GM18873 (cell line): Measurements from ENCODE around the gene BICDL1.
"Not testable (repeated sequence)": the region's sequence is repeated elsewhere in the genome, so short reads cannot be mapped to it uniquely, and the experiment has no call there.

Experiments
- ATAC-seq: cut with Tn5 transposase; IDR thresholded peaks from one replicate; pipeline ENCODE4 v1.9.1; 2021; ENCODE audit warnings: mild to moderate bottlenecking, moderate library complexity, moderate number of reproducible peaks; ENCODE audit not compliant: unreplicated experiment, low FRiP score

BICDL1 gene

DNA sequence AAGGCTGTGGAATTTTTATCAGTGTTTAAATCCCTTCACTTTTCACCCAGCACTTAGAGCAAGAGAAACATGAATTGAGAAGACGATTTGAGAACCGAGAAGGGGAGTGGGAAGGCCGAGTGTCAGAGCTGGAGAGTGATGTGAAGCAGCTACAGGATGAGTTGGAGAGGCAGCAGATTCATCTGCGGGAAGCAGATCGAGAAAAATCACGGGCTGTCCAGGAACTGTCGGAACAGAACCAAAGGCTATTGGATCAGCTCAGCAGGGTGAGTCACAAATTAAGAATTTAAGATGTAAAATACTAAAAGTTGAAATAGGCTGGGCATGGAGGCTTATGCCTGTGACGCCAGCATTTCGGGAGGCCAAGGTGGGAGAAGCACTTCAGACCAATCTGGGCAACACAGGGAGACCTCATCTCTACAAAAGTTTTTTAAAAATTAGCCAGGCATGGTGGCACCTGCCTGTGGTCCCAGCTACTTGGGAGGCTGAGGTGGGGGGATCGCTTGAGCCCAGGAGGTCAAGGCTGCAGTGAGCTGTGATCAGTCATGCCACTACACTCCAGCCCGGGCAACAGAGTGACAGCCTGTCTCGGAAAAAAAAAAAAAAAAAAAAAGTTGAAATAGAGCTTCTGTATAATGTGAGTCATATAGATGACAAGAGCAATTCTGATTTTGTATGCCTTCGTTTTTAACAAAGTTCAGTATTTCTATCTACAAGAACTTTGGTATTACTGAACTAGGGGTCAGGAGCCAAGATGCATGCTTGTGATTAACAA lies 9.6 kb downstream of the BICDL1 start:
- no peak for ATAC-seq

DNA sequence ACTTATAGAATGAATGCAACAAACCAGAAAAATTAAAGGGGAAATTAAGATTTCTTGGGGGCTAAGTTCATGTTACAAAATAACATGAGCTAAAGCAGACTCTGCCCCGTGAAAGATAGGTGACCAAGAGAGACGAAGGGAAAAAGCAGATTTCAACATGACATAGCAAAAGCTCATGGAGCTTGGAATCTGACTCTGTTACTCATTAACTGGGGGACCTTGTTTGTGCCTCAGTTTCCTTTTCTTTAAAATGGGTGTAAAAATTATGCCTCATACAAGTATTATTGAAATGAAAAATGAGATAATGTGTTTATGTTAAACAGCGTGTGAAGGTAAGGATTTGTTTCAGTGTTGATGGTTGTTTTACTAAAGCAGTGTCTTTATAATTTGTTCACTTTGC lies 11.5 kb downstream of the BICDL1 start:
- no peak for ATAC-seq

DNA sequence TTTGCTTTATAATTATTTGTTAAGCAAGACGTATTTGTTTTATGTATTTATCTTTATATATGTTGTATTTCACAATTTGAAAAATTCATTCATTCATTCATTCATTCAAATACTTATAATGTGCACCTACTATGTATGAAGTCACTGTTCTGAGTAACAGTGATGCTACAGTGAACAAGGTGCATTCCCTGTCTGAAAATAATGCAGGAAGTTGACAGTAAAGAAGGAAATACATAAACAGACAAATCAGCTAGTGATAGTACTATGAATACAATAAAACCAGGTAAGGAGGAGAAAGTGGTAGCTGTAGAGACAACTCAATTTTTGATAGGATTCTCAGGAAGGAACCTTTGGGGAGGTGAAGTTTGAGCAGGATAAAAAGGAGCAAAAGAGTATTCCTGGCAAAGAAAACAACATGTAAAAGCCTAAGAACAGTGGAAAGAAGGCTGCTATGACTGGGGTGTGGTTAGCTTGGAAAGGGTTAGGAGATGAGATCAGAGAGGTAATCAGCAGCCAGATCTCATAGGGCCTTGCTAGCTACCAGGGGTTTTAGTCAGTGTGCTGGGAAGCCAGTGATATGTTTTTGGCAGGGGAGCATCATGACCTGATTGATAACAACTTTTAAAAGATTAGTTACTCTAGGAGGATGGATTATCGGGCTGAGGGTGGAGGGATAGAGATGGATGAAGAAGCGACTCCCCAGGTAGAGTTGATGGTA lies 17.4 kb downstream of the BICDL1 start:
- ATAC-seq: no peak

DNA sequence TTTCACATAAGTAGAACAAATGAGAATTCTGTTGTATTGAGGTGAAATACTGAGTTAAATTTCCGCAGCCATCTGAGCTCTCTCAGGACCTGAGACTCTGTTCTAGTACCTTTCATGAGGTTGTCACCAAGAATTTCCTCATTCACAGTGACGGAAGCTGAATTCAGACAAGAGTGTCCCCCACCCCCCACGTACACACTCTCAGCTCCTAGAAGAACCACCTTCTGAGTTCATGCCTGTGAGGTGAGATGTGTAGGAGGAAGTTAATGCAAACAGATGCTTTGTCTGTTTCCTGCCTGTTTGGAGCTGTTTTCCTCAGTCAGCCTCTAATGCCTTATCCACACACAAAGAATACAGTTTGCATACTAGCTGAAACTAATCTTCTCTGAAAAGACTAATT lies 18.2 kb downstream of the BICDL1 start:
- no peak for ATAC-seq

DNA sequence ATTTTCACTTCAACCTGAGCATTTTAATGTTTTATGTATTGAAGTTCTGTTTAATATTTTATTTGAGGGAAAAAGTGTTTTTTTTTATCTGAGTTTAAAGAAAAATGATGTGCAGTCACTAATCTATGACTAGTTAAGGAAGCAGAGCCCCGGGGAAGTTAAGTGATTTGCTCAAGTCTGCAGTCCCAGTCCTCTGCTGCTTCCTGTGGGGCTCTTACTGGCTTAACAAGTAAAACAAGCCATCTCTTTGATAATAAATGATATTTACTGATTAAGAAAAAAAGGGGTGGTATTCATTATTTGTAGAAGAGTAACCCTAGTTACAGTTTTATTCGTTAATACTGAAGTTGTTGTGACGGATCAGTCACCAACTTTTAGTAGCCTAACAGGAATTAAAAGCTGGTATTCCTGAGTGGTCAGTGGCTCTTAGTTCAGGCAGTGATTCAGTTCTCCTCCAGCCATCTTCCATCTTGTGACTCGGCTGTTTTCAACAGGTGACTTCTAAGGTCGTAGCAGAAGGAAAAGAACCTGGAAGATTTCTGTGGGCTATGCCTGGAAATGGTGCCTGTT lies 21.7 kb downstream of the BICDL1 start:
- no peak for ATAC-seq

DNA sequence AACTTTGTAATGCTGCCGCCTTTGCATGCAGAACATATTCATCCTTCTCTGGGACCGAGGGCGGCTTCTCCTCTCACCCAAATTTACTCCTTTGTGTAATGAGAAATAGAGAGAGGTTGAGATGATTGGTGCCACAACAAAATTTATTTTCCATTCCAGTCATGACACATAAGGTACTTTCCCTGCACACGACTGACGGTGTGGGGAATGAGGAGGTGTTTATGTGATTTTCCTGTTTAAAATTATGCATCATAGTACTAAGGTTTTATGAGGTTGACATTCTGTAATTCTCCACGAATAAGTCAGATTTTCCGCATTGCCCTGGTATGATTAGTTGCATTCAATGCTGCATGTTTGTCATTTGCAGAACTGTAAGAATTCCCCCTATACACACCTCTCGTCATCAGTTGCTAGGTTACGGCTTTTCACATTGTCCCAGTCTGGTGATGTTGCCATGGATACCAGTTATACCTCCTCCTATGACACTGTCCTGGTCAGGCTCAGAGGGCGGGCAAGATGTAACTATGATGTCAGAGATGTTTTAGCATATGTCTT lies 23.1 kb downstream of the BICDL1 start:
- ATAC-seq: peak; percentile 72

DNA sequence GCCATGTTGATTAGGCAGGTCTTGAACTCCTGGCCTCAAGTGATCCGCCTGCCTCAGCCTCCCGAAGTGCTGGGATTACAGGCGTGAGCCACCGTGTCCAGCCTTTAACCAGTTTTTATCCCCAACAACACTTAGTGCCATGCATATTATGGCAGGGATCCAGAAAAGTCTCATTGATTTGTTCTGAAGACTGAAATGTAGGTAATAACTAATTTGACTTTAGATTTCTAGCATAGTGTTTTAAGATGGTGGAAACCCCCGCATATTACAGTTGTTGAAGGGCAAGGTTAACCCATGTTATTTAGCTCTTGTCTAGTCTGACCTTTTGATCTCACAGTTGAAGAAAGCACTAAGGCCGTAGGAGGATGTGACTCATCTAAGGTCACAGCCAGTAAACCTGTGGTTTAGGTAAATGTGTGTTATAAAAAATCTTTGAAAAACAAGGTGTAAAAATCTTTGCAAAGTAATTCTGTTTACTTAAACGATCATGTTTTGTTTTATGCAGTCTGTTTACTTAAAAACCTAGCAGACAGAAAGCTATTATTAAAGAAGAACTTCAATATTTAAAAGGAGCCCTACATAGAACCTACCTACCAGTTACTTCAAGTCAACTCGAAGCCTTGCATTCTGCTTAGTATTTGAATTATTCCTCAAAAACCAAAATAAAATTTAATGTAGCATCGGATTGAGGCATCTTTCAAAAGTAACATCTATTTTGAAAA lies 24.8 kb downstream of the BICDL1 start:
- ATAC-seq: peak; percentile 58

DNA sequence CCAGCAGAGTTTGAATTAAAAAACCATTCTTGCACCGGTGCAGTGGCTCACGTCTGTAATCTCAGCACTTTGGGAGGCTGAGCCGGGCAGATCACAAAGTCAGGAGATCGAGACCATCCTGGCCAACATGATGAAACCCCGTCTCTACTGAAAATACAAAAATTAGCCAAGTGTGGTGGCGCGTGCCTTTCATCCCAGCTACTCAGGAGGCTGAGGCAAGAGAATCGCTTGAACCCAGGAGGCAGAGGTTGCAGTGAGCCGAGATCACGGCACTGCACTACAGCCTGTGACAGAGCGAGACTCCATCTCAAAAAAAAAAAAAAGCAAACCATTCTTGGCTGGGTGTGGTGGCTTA lies 25.3 kb downstream of the BICDL1 start:
- ATAC-seq: not testable (repeated sequence)

DNA sequence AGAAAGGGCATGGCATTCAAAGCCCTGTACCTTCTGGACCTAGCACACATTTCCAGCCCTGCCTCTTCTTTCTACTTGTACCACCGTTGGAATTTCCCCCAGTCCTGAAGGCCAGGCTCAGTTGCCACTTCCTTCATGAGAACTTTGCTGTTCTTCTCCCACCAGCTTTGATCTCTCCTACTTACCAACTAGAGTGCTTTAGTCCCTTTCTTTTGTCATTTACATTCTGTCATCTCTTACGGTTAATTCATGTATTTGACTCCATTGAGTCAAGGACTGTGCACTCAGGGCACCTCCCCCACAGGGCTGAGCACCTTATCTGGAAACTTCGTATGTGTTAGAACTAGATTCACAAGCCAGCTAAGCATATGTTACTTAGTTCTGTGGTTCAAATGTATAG lies 26.3 kb downstream of the BICDL1 start:
- no peak for ATAC-seq

DNA sequence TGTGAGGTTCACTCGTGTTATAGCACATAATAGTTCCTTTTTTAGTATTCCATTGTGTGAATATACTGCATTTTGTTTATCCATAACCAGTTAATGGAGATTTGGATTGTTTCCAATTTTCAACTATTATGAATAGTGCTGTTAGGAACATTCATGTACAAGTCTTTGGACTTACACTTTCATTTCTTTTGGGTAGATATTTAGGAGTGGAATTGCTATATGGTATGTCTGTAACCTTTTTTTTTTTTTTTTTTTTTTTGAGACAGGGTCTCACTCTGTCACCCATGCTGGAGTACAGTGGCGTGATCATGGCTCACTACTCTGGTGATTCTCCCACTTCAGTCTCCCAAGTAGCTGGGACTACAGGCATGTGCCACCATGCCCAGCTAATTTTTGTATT lies 27.2 kb downstream of the BICDL1 start:
- ATAC-seq: not testable (repeated sequence)

DNA sequence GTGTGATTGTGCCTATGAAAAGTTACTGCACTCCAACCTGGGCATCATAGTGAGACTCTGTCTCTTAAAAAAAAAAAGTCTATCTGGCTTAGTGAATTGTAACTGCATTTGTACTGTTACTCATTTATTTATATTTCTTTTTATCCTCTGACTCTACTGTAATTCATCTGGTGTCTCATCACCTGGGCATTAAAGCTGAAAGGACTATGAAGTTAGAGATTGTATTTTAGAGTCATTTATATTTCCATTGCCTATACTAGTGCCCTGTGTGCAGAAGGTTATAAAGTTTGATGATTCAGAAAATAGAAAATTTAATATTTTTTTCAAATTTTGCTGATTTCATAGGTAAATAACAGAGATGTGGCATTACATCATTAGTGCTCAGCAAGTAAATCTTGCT lies 30.2 kb downstream of the BICDL1 start:
- ATAC-seq: no peak

DNA sequence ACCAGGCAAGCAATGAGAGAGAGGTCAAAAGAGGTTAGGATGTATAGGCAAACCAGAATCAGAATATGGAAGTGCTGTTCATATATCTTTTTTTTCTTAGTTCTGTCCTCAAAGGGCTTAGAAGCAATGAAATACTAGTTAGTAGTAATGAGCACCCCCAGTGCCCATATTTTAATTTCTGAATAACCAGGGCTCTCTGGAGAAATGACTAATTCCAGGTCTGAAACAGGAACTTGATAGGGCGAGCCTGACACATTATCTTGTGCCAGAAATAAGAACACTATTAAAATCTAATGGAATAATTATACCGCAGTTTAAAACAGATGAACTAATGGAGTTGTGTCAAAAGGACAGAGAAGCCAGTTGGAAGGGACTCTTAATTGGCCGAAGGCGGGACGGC lies 30.9 kb downstream of the BICDL1 start:
- no peak for ATAC-seq

DNA sequence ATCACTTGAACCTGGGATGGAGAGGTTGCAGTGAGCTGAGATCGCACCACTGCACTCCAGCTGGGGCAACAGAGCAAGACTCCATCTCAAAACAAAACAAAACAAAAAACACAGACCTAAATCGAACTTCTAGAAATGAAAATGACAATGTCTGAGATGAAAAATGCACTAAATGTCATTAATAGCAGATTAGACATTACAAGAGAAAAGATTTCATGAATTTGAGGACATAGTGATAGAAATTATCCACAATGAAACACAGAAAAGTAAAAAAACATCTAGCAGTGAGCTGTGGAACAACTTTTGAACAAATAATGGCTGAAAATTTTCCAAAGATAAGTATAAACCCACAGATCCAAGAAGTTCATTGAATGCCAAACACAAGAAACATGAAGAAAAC lies 35.2 kb downstream of the BICDL1 start:
- no peak for ATAC-seq

DNA sequence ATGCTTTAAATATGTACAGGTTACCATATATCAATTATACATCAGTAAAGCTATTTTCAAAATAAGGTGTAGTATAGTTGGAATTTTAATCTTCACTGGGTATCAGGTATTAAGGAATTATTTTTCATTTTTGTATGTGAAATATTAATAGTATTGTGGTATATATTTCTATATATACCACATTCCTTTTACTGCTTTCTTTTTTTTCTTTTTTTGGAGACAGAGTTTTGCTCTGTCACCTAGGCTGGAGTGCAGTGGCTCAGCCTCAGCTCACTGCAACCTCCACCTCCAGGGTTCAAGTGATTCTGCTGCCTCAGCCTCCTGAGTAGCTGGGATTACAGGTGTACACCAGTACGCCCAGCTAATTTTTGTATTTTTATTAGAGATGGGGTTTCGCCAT lies 36.6 kb downstream of the BICDL1 start:
- no peak for ATAC-seq

DNA sequence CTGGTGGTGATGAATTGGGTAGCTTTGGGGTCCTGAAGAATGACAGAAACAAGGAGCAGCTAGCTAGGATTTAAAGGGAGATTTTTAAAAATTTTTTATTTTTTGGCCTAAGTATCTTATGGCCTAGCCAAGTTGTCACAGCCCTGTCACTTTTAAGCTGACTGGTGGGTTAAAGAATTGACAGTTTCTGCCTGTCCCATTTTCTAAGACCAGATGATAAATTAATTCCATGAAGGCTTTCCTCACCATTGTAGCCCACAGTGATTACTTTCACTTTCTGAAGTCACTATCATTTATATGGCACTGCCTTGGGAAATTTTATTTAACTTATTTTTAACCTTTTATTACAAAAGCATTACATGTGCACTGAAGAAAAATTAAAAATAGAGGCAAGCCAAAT lies 43.2 kb downstream of the BICDL1 start:
- ATAC-seq: no peak

DNA sequence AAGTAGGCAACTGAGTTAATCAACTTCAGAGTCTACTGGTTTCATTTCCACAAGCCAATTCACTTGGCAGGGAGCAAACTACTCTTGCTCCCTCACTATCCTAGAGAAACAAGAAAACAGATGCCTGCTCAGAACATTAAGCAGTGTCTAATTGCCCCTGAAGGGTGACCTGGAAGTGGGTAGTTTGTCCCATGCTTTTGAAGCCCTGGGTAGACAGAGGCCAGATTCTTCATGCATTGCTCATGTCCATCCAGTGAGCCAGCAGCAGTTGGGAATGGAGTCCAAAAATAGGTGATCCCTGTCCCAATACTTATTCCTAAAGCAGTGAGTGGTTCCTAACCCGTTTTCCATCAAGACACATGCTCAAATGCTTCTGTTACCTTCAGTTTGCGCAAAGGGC lies 48.8 kb downstream of the BICDL1 start:
- no peak for ATAC-seq

DNA sequence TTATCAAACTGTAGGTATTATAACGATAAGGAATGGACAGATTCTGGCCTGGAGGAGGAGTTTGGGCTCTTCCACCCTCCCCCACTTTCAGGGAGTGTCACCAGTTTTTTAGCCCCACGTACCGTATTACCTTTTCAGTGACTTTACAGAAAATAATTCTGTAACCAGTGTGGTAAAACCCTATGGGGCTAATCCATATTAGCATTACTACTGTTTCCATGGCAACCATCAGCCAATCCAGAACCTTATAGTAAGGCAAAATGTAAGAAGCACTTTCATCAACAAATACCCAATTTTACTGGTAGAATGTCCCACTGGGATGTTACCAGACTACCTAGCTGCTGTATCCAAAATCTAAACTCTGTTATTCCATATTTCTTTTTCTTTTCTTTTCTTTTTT lies 50.7 kb downstream of the BICDL1 start:
- no peak for ATAC-seq

DNA sequence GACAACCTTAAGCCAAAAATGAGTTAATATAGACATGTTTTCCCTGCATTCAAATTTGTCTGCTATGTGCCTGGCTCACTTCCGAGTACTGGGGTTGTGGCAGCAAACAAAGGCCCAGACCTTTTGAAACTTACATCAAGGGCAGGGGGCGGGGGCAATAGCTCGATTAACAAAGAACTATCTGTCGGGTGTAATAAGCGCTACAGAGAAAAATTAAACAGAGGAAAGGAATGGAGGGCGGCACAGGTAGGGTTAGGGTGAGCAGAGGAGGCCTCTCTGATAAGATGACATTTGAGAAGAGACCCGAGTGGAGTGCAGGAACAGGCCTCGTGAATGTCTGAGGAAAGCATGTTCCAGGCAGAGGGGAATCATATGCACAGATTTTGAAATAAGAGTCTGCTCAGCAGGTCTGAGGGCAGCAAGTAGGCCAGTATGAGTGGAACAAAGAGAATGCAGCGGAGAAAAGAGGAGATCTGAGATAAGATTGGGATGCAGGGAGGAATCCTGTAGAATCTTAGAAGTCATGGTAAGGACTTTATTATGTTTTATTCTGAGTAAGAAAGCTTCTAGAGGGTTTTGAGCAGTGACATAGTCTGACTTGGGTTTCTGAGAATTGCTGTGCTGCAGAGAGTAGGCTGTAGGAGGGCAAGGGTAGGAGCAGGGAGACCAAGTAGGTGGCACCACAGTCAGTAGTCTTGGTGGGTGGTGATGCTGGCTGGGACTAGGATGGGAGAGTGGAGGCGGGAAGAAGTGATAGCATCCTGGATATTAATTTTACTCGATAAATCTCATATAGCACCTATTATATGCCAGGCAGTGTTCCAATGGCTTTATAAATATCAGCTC lies 52.6 kb downstream of the BICDL1 start:
- no peak for ATAC-seq

DNA sequence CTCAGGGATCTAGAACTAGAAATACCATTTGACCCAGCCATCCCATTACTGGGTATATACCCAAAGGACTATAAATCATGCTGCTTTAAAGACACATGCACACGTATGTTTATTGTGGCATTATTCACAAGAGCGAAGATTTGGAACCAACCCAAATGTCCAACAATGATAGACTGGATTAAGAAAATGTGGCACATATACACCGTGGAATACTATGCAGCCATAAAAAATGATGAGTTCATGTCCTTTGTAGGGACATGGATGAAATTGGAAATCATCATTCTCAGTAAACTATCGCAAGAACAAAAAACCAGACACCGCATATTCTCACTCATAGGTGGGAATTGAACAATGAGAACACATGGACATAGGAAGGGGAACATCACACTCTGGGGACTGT lies 56.3 kb downstream of the BICDL1 start:
- ATAC-seq: not testable (repeated sequence)

DNA sequence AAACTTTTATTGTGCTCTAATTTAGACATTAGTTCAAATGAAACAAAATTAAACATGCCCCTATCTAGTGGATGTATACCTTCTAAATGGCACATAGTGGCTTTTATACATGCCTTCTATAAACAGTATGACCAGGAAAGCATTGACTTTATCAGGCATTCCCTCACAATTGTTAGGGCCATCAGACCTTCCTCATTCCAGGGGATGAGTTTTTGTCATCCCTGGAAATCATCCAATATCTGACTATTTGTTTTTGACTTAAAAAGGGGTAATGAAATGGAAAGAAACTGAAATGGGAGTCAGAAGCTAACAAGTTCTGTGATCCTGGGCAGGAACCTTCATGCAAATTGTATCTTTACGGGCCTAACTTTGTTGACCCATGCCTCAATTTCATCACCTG lies 58.0 kb downstream of the BICDL1 start:
- ATAC-seq: no peak
